ENCODE results near the gene HOPX. TPM values are rescaled to one million over a fixed set of nuclear protein-coding genes. Genes with fewer than 3 reads are reported as not detected.
"Not testable (repeated sequence)": the region's sequence is repeated elsewhere in the genome, so short reads cannot be mapped to it uniquely, and the experiment has no call there.

Gene HOPX
- total and polyA plus RNA-seq, 4 donors, result 144 to 792 (median 590) TPM

DNA sequence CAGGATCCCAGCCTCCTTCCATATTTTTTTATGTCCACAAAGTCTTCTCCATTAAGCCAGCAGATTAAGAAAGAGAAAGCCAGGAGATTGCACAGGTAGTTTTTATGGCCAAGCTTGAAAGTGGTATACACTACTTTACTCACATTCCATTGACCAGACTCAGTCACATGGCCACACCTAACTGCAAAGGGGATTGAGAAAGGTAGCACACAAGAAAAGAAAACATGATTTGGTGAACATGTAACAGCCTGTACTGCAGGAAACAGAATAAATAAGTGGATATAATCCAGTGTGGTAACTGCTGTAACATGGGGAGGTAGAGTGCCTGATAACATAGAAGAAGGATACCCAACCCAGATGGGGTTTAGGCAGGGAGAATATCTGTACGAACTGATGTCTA, 43.9 kb downstream of the HOPX start:
- Histone ChIP-seq H3K4me1 (ENCODE audit: control insufficient read depth in 5 of 5, insufficient read depth in 5 of 5, low read length in 5 of 5) (no peaks in the 10 kb centered on the region), H3K9ac (ENCODE audit: insufficient read depth in 1 of 2, low read length in 2 of 2) (no peak overlapping the region), H3K36me3 (ENCODE audit: control insufficient read depth in 4 of 4, insufficient read depth in 4 of 4, low read length in 4 of 4) (no peaks in the 10 kb centered on the region), H3K9me3 (ENCODE audit: control insufficient read depth in 4 of 4, insufficient read depth in 3 of 4, low read length in 3 of 4) (peaks cover 0 to 2% (median 0%) of the 10 kb centered on the region in 4 donors), H3K27me3 (ENCODE audit: control insufficient read depth in 3 of 3, insufficient read depth in 3 of 3, low read length in 2 of 3) (no peaks in the 10 kb centered on the region), H3K4me3 (no peak overlapping the region), H3K27ac (ENCODE audit: low read depth in 1 of 2, low read length in 1 of 2) (no peak overlapping the region)
- 81 to 94% methylated on average over 1 of the region's 1 CpG for WGBS, 2 donors
- DNase-seq, result no peak
- no peak for ATAC-seq (ENCODE audit: insufficient read depth, low FRiP score)
- TF ChIP-seq, protein P1, sequence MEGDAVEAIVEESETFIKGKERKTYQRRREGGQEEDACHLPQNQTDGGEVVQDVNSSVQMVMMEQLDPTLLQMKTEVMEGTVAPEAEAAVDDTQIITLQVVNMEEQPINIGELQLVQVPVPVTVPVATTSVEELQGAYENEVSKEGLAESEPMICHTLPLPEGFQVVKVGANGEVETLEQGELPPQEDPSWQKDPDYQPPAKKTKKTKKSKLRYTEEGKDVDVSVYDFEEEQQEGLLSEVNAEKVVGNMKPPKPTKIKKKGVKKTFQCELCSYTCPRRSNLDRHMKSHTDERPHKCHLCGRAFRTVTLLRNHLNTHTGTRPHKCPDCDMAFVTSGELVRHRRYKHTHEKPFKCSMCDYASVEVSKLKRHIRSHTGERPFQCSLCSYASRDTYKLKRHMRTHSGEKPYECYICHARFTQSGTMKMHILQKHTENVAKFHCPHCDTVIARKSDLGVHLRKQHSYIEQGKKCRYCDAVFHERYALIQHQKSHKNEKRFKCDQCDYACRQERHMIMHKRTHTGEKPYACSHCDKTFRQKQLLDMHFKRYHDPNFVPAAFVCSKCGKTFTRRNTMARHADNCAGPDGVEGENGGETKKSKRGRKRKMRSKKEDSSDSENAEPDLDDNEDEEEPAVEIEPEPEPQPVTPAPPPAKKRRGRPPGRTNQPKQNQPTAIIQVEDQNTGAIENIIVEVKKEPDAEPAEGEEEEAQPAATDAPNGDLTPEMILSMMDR (IDR thresholded peaks at IDR 0.05; ENCODE audit: control extremely low read depth, extremely low read depth), result no peak

DNA sequence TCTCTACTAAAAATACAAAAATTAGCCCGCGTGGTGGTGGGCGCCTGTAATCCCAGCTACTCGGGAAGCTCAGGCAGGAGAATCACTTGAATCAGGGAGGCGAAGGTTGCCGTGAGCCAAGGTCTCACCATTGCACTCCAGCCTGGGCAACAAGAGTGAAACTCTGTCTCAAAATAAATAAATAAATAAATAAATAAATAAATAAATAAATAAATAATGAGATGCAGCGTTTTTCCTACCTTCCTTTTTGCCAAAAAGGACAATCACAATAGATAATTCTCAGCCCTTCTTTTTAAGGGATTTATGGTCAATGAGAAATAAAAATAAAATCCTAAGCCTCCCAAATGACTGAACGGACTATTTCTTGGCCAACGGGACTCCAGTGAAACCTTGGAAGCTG, 46.1 kb downstream of the HOPX start:
- not testable (repeated sequence) for H3K4me3 ChIP-seq; H3K27me3 ChIP-seq (ENCODE audit: control insufficient read depth in 3 of 3, insufficient read depth in 3 of 3, low read length in 2 of 3); DNase-seq; H3K9ac ChIP-seq (ENCODE audit: insufficient read depth in 1 of 2, low read length in 2 of 2); H3K4me1 ChIP-seq (ENCODE audit: control insufficient read depth in 5 of 5, insufficient read depth in 5 of 5, low read length in 5 of 5); H3K9me3 ChIP-seq (ENCODE audit: control insufficient read depth in 4 of 4, insufficient read depth in 3 of 4, low read length in 3 of 4); H3K27ac ChIP-seq (ENCODE audit: low read depth in 1 of 2, low read length in 1 of 2); ATAC-seq (ENCODE audit: insufficient read depth, low FRiP score); H3K36me3 ChIP-seq (ENCODE audit: control insufficient read depth in 4 of 4, insufficient read depth in 4 of 4, low read length in 4 of 4)
- 95 to 97% methylated on average over 9 of the region's 9 CpGs for WGBS, 2 donors

DNA sequence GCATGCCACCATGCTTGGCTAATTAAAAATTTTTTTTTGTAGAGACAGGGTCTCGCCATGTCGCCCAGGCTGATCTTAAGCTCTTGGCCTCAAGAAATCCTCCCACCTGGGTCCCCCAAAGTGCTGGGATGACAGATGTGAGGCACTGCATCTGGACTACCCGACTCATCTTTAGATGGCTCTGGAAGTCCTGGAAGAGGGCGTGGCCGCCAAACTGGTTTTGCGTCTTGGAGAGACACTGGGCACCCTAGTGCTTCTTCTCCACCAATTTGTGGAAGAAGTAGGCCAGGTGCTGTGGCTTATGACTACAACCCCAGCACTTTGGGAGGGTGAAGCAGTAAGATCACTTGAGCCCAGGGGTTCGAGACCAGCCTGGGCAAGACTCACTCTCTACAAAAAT, 47.6 kb downstream of the HOPX start:
- DNase-seq (no peak), ATAC-seq (ENCODE audit: insufficient read depth, low FRiP score) (no peak)
- no peak overlapping the region for H3K9ac ChIP-seq (ENCODE audit: insufficient read depth in 1 of 2, low read length in 2 of 2)
- peaks cover 0 to 2% (median 0%) of the 10 kb centered on the region in 4 donors for H3K9me3 ChIP-seq (ENCODE audit: control insufficient read depth in 4 of 4, insufficient read depth in 3 of 4, low read length in 3 of 4)
- H3K4me3 ChIP-seq, result no peak overlapping the region
- H3K4me1 ChIP-seq (ENCODE audit: control insufficient read depth in 5 of 5, insufficient read depth in 5 of 5, low read length in 5 of 5), result peaks cover 0 to 4% (median 0%) of the 10 kb centered on the region in 5 donors
- H3K27ac ChIP-seq (ENCODE audit: low read depth in 1 of 2, low read length in 1 of 2), result no peak overlapping the region
- TF ChIP-seq, protein P1 (IDR thresholded peaks at IDR 0.05; ENCODE audit: control extremely low read depth, extremely low read depth), result no peak
- no peaks in the 10 kb centered on the region for H3K27me3 ChIP-seq (ENCODE audit: control insufficient read depth in 3 of 3, insufficient read depth in 3 of 3, low read length in 2 of 3)
- WGBS, 2 donors, result 92 to 94% methylated on average over 7 of the region's 7 CpGs
- H3K36me3 ChIP-seq (ENCODE audit: control insufficient read depth in 4 of 4, insufficient read depth in 4 of 4, low read length in 4 of 4), result no peaks in the 10 kb centered on the region

DNA sequence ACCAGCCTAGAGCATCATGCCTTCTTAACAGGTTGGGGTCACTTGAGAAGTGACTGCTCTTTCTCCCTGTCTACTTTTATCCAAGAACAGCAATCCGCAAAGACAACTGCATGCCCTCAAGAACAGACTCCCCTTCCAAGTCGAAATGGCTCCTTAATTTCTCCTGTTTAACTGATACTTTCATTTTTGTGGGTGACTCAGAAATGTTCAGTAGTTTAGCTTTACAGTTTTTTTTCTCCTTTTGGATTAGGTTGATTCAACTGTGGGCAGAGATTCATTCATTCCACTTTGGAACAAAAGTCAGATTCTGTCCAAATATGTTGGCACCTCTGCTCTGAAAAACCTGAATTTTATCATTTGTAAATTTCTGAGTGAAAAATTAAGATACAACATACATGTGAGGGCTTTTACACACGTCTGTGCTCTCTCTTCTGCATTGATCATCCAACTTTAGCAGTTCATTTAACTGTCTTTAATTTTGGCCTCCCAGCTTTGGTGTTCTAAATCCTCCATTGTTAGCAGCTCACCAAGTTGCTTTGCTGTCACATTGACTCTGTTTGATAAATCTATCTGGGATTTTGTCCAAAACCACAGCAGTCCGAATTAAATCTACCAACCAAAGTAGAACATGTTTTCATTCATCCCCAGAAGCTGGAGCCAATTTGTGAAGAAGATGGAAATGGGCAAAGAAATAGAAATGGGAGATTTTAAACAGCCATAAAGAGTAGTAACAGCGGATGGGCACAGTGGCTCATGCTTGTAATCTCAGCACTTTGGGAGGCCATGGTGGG, 50.0 kb downstream of the HOPX start:
- Histone ChIP-seq H3K9me3 (ENCODE audit: control insufficient read depth in 4 of 4, insufficient read depth in 3 of 4, low read length in 3 of 4) (peaks cover 0 to 4% (median 2%) of the 10 kb centered on the region in 4 donors), H3K9ac (ENCODE audit: insufficient read depth in 1 of 2, low read length in 2 of 2) (peak overlapping the region in 1 of 2 donors; percentile 23), H3K4me3 (no peak overlapping the region), H3K4me1 (ENCODE audit: control insufficient read depth in 5 of 5, insufficient read depth in 5 of 5, low read length in 5 of 5) (peaks cover 0 to 4% (median 0%) of the 10 kb centered on the region in 5 donors), H3K27ac (ENCODE audit: low read depth in 1 of 2, low read length in 1 of 2) (no peak overlapping the region), H3K36me3 (ENCODE audit: control insufficient read depth in 4 of 4, insufficient read depth in 4 of 4, low read length in 4 of 4) (no peaks in the 10 kb centered on the region), H3K27me3 (ENCODE audit: control insufficient read depth in 3 of 3, insufficient read depth in 3 of 3, low read length in 2 of 3) (no peaks in the 10 kb centered on the region)
- TF ChIP-seq, protein P1 (IDR thresholded peaks at IDR 0.05; ENCODE audit: control extremely low read depth, extremely low read depth), result no peak
- DNase-seq, result peak in 2 of 3 donors; percentile 20 to 22
- ATAC-seq (ENCODE audit: insufficient read depth, low FRiP score), result no peak
- 63 to 72% methylated on average over 5 of the region's 5 CpGs for WGBS, 2 donors
